Nephron progenitor cell (in vitro differentiated cells): ENCODE results near the gene TDRD12.
"Not testable (repeated sequence)": the region's sequence is repeated elsewhere in the genome, so short reads cannot be mapped to it uniquely, and the experiment has no call there.

Experiments used
- DNase-seq: peaks from one replicate; pipeline ENCODE4 v3.0.0; 2021
- H3K27ac Mint-ChIP-seq: 2 replicates; pipeline ENCODE4 v1.8.0; 2021; ENCODE audit warnings: mild to moderate bottlenecking, moderate library complexity, mixed read lengths
- H3K27me3 Mint-ChIP-seq: 2 replicates; pipeline ENCODE4 v1.8.0; 2021; ENCODE audit warnings: mild to moderate bottlenecking, low read depth, mixed read lengths; ENCODE audit not compliant: poor library complexity
- H3K36me3 Mint-ChIP-seq: 2 replicates; pipeline ENCODE4 v1.8.0; 2021; ENCODE audit warnings: low read depth, mixed read lengths
- H3K4me1 Mint-ChIP-seq: 2 replicates; pipeline ENCODE4 v1.8.0; 2021; ENCODE audit warnings: mixed read lengths
- H3K4me3 Mint-ChIP-seq: 2 replicates; pipeline ENCODE4 v1.8.0; 2021; ENCODE audit warnings: mild to moderate bottlenecking, moderate library complexity, mixed read lengths
- H3K9me3 Mint-ChIP-seq: 2 replicates; pipeline ENCODE4 v1.8.0; 2021; ENCODE audit warnings: mild to moderate bottlenecking, moderate library complexity, mixed read lengths
- TF ChIP-seq, protein P1 (sequence below): fragments of 200-600 bp; sonication (generic); IDR thresholded peaks from 2 replicates; pipeline ENCODE4 v1.5.0; 2021; ENCODE audit warnings: antibody characterized with exemption

The TDRD12 gene

DNA sequence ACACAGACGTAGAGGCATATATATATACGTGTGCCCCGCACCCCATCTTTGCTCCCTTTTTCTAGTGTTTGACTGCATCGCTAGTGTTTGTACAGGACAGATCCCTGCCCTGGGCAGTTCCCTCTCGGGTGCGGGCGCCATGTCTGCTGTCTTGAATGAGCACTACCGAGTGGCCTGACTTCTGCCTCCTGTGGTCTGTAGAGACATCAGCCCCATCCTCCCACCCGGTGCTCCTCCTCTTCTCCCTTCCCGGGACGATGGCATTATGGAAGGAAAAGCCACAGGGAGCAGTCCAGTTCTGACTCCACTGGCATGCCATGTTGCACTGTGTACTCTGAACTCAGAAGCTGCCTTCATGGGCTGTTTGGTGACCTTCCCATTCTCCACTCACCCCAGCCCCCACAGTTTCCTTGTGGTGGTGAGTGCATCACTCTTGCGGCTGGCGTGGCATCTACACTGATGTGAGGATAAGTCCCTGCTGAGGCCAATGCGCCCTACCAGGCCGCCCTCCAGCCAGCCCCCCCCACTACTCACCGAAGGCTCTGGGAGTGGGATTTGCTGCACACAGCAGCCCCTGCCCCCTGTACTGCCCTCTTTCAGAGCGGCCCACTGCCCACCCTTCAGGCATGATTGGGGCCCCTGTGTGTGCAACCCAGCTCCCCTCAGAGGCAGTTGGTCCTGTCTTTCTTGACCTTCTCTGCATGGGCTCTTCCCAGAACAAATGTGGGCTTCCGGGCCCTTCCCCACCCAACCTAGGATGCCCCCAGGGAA is 25.2 kb downstream of the TDRD12 start:
- no peak overlapping the region for H3K4me3 Mint-ChIP-seq
- no peaks in the 10 kb centered on the region for H3K36me3 Mint-ChIP-seq
- H3K27ac Mint-ChIP-seq = no peak overlapping the region
- DNase-seq = no peak
- peaks cover 14% of the 10 kb centered on the region for H3K27me3 Mint-ChIP-seq
- TF ChIP-seq, protein P1, sequence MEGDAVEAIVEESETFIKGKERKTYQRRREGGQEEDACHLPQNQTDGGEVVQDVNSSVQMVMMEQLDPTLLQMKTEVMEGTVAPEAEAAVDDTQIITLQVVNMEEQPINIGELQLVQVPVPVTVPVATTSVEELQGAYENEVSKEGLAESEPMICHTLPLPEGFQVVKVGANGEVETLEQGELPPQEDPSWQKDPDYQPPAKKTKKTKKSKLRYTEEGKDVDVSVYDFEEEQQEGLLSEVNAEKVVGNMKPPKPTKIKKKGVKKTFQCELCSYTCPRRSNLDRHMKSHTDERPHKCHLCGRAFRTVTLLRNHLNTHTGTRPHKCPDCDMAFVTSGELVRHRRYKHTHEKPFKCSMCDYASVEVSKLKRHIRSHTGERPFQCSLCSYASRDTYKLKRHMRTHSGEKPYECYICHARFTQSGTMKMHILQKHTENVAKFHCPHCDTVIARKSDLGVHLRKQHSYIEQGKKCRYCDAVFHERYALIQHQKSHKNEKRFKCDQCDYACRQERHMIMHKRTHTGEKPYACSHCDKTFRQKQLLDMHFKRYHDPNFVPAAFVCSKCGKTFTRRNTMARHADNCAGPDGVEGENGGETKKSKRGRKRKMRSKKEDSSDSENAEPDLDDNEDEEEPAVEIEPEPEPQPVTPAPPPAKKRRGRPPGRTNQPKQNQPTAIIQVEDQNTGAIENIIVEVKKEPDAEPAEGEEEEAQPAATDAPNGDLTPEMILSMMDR = no peak
- peaks cover 18% of the 10 kb centered on the region for H3K4me1 Mint-ChIP-seq
- no peaks in the 10 kb centered on the region for H3K9me3 Mint-ChIP-seq

DNA sequence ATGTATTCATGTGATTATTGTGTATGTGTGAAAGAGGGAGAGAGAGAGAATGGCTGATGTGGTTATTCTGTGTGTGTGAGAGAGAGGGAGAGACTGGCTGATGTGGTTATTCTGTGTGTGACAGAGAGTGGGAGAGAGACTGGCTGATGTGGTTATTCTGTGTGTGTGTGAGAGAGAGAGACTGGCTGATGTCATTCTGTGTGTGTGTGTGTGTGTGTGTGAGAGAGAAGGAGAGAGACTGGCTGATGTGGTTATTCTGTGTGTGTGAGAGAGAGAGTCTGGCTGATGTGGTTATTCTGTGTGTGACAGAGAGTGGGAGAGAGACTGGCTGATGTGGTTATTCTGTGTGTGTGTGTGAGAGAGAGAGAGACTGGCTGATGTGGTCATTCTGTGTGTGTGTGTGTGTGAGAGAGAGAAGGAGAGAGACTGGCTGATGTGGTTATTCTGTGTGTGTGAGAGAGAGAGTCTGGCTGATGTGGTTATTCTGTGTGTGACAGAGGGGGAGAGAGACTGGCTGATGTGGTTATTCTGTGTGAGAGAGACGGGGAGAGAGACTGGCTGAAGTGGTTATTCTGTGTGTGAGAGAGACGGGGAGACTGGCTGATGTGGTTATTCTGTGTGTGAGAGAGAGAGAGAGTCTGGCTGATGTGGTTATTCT is 26.2 kb downstream of the TDRD12 start:
- H3K36me3 Mint-ChIP-seq, H3K27ac Mint-ChIP-seq, H3K4me3 Mint-ChIP-seq, H3K9me3 Mint-ChIP-seq, H3K27me3 Mint-ChIP-seq, DNase-seq: not testable (repeated sequence)
- H3K4me1 Mint-ChIP-seq = peaks cover 18% of the 10 kb centered on the region

DNA sequence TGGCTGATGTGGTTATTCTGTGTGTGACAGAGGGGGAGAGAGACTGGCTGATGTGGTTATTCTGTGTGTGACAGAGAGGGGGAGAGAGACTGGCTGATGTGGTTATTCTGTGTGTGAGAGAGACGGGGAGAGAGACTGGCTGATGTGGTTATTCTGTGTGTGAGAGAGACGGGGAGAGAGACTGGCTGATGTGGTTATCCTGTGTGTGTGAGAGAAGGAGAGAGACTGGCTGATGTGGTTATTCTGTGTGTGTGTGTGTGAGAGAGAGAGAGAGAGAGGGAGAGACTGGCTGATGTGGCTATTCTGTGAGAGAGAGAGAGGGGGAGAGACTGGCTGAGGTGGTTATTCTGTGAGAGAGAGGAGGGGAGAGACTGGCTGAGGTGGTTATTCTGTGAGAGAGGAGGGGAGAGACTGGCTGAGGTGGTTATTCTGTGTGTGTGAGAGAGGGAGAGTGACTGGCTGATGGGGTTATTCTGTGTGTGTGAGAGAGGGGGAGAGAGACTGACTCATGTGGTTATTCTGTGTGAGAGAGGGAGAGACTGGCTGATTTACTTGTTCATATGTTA is 27.1 kb downstream of the TDRD12 start:
- H3K4me3 Mint-ChIP-seq, H3K27ac Mint-ChIP-seq: not testable (repeated sequence)

DNA sequence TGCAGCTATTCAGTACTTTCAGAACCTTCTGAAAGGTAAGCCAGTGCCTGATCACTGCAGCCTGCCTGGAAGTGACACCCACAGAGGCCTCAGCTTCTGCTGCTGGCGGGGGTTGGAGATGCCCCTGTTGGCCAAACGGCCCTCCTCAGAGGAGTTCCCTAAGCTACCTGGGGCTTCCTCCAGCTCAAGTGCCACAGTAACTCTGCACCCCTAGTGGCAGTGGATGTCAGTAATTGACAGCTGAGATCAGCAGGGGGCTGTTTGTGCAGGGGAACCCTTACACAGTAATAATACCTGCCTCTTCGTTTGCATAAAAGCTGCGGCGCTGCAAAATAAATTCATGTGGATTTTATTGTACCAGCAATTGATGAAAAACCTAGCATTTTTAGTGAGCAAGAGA is 28.9 kb downstream of the TDRD12 start:
- no peaks in the 10 kb centered on the region for H3K9me3 Mint-ChIP-seq
- H3K36me3 Mint-ChIP-seq = no peaks in the 10 kb centered on the region
- H3K4me1 Mint-ChIP-seq = peaks cover 18% of the 10 kb centered on the region
- TF ChIP-seq, protein P1 = peak; percentile 29
- no peak overlapping the region for H3K4me3 Mint-ChIP-seq
- H3K27ac Mint-ChIP-seq = no peak overlapping the region
- H3K27me3 Mint-ChIP-seq = no peaks in the 10 kb centered on the region
- DNase-seq = no peak

More for the DNA sequence above, 27.1 kb downstream of the TDRD12 start:
- not testable (repeated sequence) for DNase-seq, H3K9me3 Mint-ChIP-seq, H3K36me3 Mint-ChIP-seq, H3K27me3 Mint-ChIP-seq
- peaks cover 18% of the 10 kb centered on the region for H3K4me1 Mint-ChIP-seq

DNA sequence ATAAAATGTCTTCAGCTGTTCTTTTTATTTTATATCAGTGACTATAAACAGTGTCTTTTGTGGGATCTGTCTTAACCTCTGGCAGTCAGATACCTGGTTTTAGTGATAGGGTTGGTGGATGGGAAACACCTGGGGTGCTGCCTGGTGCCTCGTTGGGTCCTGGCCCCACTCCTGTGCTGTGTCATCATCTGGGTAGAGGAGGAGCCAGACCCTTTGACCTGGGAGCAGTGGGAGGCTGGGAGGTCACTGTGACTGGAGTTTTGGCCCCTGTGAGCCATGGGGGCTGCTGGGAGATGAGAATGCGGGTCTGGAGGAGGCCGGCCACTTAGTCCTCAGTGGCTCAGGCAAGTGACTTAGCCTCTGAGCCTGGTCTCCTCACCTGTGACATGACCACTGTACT is 29.4 kb downstream of the TDRD12 start:
- no peak for DNase-seq
- Mint-ChIP-seq H3K27ac (no peak overlapping the region), H3K4me1 (peaks cover 18% of the 10 kb centered on the region), H3K36me3 (no peaks in the 10 kb centered on the region), H3K27me3 (no peaks in the 10 kb centered on the region), H3K9me3 (no peaks in the 10 kb centered on the region), H3K4me3 (no peak overlapping the region)
- TF ChIP-seq, protein P1 = no peak

DNA sequence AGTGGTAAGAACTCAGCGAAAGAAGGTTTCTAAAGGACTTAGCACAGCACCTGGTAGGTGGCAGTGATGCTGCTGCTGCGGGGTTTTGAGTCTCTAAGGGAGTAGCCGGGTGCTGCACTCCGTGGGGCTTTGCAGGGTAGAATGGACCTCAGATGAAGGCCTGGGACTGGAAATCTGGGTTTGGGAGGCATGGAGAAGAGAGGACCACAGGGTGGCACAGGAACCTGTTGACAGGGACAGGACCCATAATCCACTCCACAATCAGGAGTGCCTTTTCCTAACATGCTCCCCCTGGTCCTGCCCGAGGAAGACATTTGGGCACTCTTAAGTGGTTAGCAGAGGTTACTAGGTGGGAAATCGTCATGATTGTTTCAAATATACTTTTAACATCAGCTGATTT is 29.8 kb downstream of the TDRD12 start:
- Mint-ChIP-seq H3K27me3 (no peaks in the 10 kb centered on the region), H3K9me3 (no peaks in the 10 kb centered on the region), H3K36me3 (no peaks in the 10 kb centered on the region), H3K4me3 (no peak overlapping the region), H3K4me1 (peaks cover 18% of the 10 kb centered on the region), H3K27ac (no peak overlapping the region)
- DNase-seq = no peak
- TF ChIP-seq, protein P1 = no peak
